Suprapubic skin (tissue), 3 donors: ENCODE data around the gene ACE.

Experiments
- POLR2AphosphoS5 ChIP-seq, 3 donors: sonication (generic); formaldehyde crosslinking; IDR thresholded peaks; one replicate each; pipeline ENCODE4 v1.6.1; 2017; ENCODE audit warnings: antibody characterized with exemption in 3 of 3
- TF ChIP-seq, protein P1 (sequence below), 2 donors: fragments of 200-600 bp in 1 of 2; fragments of 450-650 bp in 1 of 2; sonication (generic) in 1 of 2; IDR thresholded peaks; one replicate each; pipeline ENCODE4 v1.5.1; 2016 to 2019; ENCODE audit warnings: antibody characterized with exemption in 2 of 2, mild to moderate bottlenecking in 1 of 2, moderate library complexity in 1 of 2

DNA sequence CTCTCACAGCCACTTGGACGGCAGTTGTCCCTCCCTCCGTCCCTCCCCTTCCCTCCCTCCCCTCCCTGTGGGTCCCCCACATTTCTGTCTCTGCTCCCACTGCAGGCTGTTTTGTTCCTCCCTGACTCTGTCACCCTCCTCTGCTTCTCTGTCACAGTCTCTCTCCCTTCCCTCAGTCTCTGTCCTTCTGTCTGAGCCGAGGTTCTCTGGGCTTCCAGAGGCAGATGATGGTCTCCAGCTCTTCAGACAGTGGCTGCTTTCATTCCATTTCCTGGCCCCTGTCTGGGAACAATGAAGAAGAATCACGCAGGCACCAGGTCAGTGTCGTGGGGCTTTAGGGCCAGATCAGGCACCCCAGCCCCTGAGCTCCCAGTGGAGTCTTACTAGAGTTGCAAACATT is 21.9 kb upstream of the ACE start:
- TF ChIP-seq, protein P1, sequence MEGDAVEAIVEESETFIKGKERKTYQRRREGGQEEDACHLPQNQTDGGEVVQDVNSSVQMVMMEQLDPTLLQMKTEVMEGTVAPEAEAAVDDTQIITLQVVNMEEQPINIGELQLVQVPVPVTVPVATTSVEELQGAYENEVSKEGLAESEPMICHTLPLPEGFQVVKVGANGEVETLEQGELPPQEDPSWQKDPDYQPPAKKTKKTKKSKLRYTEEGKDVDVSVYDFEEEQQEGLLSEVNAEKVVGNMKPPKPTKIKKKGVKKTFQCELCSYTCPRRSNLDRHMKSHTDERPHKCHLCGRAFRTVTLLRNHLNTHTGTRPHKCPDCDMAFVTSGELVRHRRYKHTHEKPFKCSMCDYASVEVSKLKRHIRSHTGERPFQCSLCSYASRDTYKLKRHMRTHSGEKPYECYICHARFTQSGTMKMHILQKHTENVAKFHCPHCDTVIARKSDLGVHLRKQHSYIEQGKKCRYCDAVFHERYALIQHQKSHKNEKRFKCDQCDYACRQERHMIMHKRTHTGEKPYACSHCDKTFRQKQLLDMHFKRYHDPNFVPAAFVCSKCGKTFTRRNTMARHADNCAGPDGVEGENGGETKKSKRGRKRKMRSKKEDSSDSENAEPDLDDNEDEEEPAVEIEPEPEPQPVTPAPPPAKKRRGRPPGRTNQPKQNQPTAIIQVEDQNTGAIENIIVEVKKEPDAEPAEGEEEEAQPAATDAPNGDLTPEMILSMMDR (IDR thresholded peaks at IDR 0.05): no peak
- no peak for TF ChIP-seq POLR2AphosphoS5 (IDR thresholded peaks at IDR 0.05)
